Testis (tissue), 3 donors: ENCODE measurements around the gene FHIT. TPM values are rescaled to one million over a fixed set of nuclear protein-coding genes. Genes with fewer than 3 reads are reported as not detected.

Source experiments
- DNase-seq: peaks from one replicate; pipeline ENCODE4 v3.0.0-alpha.2; 2019
- H3K27ac ChIP-seq, 2 donors: fragments of 200-600 bp; sonication (generic); one replicate each; pipeline ENCODE4 v1.5.1; 2019
- H3K27me3 ChIP-seq: fragments of 200-600 bp; sonication (generic); one replicate; pipeline ENCODE4 v1.5.1; 2019
- H3K36me3 ChIP-seq: fragments of 200-600 bp; sonication (generic); one replicate; pipeline ENCODE4 v1.5.1; 2017; ENCODE audit warnings: low read depth; ENCODE audit errors: missing control alignments
- H3K4me1 ChIP-seq: fragments of 200-600 bp; sonication (generic); one replicate; pipeline ENCODE4 v1.5.1; 2019
- H3K4me3 ChIP-seq, 2 donors: fragments of 200-600 bp; sonication (generic); one replicate each; pipeline ENCODE4 v1.5.1; 2017 to 2019
- H3K9me3 ChIP-seq: fragments of 200-600 bp; sonication (generic); one replicate; pipeline ENCODE4 v1.5.1; 2017
- CTCF ChIP-seq, 3 experiments: fragments of 450-650 bp in 2 of 3; fragments of 200-600 bp in 1 of 3; sonication (generic) in 1 of 3; IDR thresholded peaks; one replicate each; pipeline ENCODE4 v1.5.1; 2016 to 2019; ENCODE audit warnings: antibody characterized with exemption in 3 of 3, mild to moderate bottlenecking in 2 of 3, moderate library complexity in 1 of 3
- POLR2A ChIP-seq: fragments of 450-650 bp; IDR thresholded peaks from one replicate; pipeline ENCODE4 v1.6.1; 2017; ENCODE audit warnings: antibody characterized with exemption, mild to moderate bottlenecking, moderate library complexity
- WGBS, 2 donors: methylation state at CpG; one replicate each; pipeline ENCODE4 v1.1.5; 2018; 5-methylcytosine and 5-hydroxymethylcytosine counted together
- intact Hi-C: fragments of 100-400 bp; cut with DNase I; formaldehyde crosslinking; loops from one replicate; pipeline ENCODE4 v1.15.1; 2023; ENCODE audit warnings: low total_unique reads
- polyA plus RNA-seq: library from polyadenylated mRNA; stranded (reverse); fragments of 350-450 nt; fragmentation: Illumina TruSeq; extraction: RNeasy Lipid Tissue Mini Kit (QIAGEN cat#74804); gene quantifications from one replicate; pipeline ENCODE4 v1.2.3, GENCODE V29; 2014; ENCODE audit warnings: low read depth, low replicate concordance; ENCODE audit not compliant: insufficient read depth
- total RNA-seq, 2 donors: library from RNA; depleted of rRNA; stranded (reverse); fragments of >200 nt; gene quantifications; one replicate each; pipeline ENCODE4 v1.2.3, GENCODE V29; 2016

The FHIT gene
- total and polyA plus RNA-seq, 3 donors from 2014 or later, result 10.1 to 29.6 (median 15.5) TPM

- Histone ChIP-seq H3K9me3 (no peaks in the 10 kb centered on the region), H3K4me1 (no peaks in the 10 kb centered on the region), H3K36me3 (no peaks in the 10 kb centered on the region), H3K27me3 (no peaks in the 10 kb centered on the region), H3K27ac (no peak overlapping the region), H3K4me3 (no peak overlapping the region)
- 74 to 81% methylated on average over 5 of the region's 5 CpGs for WGBS, 2 donors
- TF ChIP-seq CTCF (IDR thresholded peaks at IDR 0.05) (no peak), POLR2A (no peak)
- intact Hi-C loops, result no loop called here
- no peak for DNase-seq
Measured at GRCh38 chr3:60758831-60759230, 492.4 kb downstream of the FHIT start.

GRCh38 chr3:60758171-60758570 is 493.1 kb downstream of the FHIT start:
- H3K4me1 ChIP-seq, result no peaks in the 10 kb centered on the region
- no peak overlapping the region for H3K27ac ChIP-seq
- no peaks in the 10 kb centered on the region for H3K9me3 ChIP-seq
- WGBS, 2 donors, result 77 to 85% methylated on average over 2 of the region's 2 CpGs
- no peaks in the 10 kb centered on the region for H3K36me3 ChIP-seq
- H3K4me3 ChIP-seq, result no peak overlapping the region
- TF ChIP-seq CTCF (IDR thresholded peaks at IDR 0.05) (no peak), POLR2A (no peak)
- no peaks in the 10 kb centered on the region for H3K27me3 ChIP-seq
- DNase-seq, result no peak
- intact Hi-C loops, result no loop called here

- 82 to 85% methylated on average over 6 of the region's 6 CpGs for WGBS, 2 donors
- TF ChIP-seq CTCF (IDR thresholded peaks at IDR 0.05) (no peak), POLR2A (no peak)
Measured at GRCh38 chr3:60757724-60758123, 493.5 kb downstream of the FHIT start.

GRCh38 chr3:60756241-60757030 is 494.8 kb downstream of the FHIT start:
- intact Hi-C loops, result no loop called here
- no peak overlapping the region for H3K4me3 ChIP-seq
- H3K27ac ChIP-seq, result no peak overlapping the region
- DNase-seq, result no peak
- no peaks in the 10 kb centered on the region for H3K36me3 ChIP-seq
- H3K9me3 ChIP-seq, result no peaks in the 10 kb centered on the region
- WGBS, 2 donors, result 85 to 88% methylated on average over 7 of the region's 7 CpGs
- no peaks in the 10 kb centered on the region for H3K4me1 ChIP-seq
- TF ChIP-seq CTCF (IDR thresholded peaks at IDR 0.05) (no peak), POLR2A (no peak)
- no peaks in the 10 kb centered on the region for H3K27me3 ChIP-seq

More at GRCh38 chr3:60757724-60758123, 493.5 kb downstream of the FHIT start:
- Histone ChIP-seq H3K4me3 (no peak overlapping the region), H3K4me1 (no peaks in the 10 kb centered on the region), H3K27ac (no peak overlapping the region), H3K9me3 (no peaks in the 10 kb centered on the region), H3K27me3 (no peaks in the 10 kb centered on the region), H3K36me3 (no peaks in the 10 kb centered on the region)
- intact Hi-C loops, result no loop called here
- no peak for DNase-seq

GRCh38 chr3:60755094-60755493 is 496.2 kb downstream of the FHIT start:
- Histone ChIP-seq H3K36me3 (no peaks in the 10 kb centered on the region), H3K27me3 (no peaks in the 10 kb centered on the region), H3K9me3 (no peaks in the 10 kb centered on the region), H3K27ac (no peak overlapping the region), H3K4me3 (no peak overlapping the region), H3K4me1 (no peaks in the 10 kb centered on the region)
- peak; percentile 33 for DNase-seq
- 65 to 69% methylated on average over 3 of the region's 3 CpGs for WGBS, 2 donors
- TF ChIP-seq CTCF (IDR thresholded peaks at IDR 0.05) (no peak), POLR2A (no peak)
- intact Hi-C loops, result no loop called here
